A549 (cell line): ENCODE measurements around the gene TP73. TPM values are rescaled to one million over a fixed set of nuclear protein-coding genes. Genes with fewer than 3 reads are reported as not detected.

ENCODE experiments used
- ATAC-seq, 2 experiments: fragments of 200-7000 bp in 1 of 2; fragments of >200 bp in 1 of 2; cut with Nextera tagmentation in 1 of 2; cut with Tn5 transposase in 1 of 2; 3 replicates each; pipeline versions ENCODE4 v1.8.0 to v1.9.1; 2018 to 2020; ENCODE audit warnings: mild to moderate bottlenecking in 1 of 2, moderate library complexity in 1 of 2
- CTCF ChIA-PET: fragments of 300-600 bp; sonication (Branson Sonifier 250); formaldehyde crosslinking; extraction: SDS; loops from one replicate; lab custom pipeline; 2021; ENCODE audit warnings: antibody characterized with exemption, inconsistent platforms; lab: Yijun Ruan, JAX
- POLR2A ChIA-PET: fragments of 350-600 bp; formaldehyde crosslinking; extraction: SDS; loops from one replicate; lab custom pipeline; 2021; ENCODE audit warnings: antibody characterized with exemption, inconsistent platforms; lab: Yijun Ruan, JAX
- DNase-seq, 2 experiments: peaks; one replicate each; pipeline versions ENCODE4 v3.0.0 to v3.0.0-alpha.2; 2011 to 2016; ENCODE audit warnings: low read depth in 1 of 2, low spot score in 1 of 2
- FAIRE-seq: peaks from 2 replicates; lab custom pipeline; 2011; peaks lifted over from hg19 to GRCh38; lab: Jason Lieb, UNC
- H3K27ac ChIP-seq, 2 experiments: fragments of >200 bp; sonication (Bioruptor Twin); formaldehyde crosslinking; 3 replicates each; pipeline ENCODE4 v1.5.1; 2016 to 2017
- H3K4me1 ChIP-seq: fragments of >200 bp; sonication (Bioruptor Twin); formaldehyde crosslinking; 3 replicates; pipeline ENCODE4 v1.6.1; 2016
- H3K4me2 ChIP-seq: fragments of >200 bp; sonication (Bioruptor Twin); formaldehyde crosslinking; 3 replicates; pipeline ENCODE4 v1.6.1; 2016
- H3K4me3 ChIP-seq: fragments of >200 bp; sonication (Bioruptor Twin); formaldehyde crosslinking; 3 replicates; pipeline ENCODE4 v1.5.1; 2016
- H3K9me3 ChIP-seq: fragments of >200 bp; sonication (Bioruptor Twin); formaldehyde crosslinking; 3 replicates; pipeline ENCODE4 v1.6.1; 2016
- CBX8 ChIP-seq: fragments of 200-600 bp; sonication (generic); IDR thresholded peaks from 2 replicates; pipeline ENCODE4 v1.6.1; 2016
- CEBPB ChIP-seq, 2 experiments: fragments of >200 bp in 1 of 2; sonication (Bioruptor Twin) in 1 of 2; formaldehyde crosslinking in 1 of 2; IDR thresholded peaks; 2 replicates each; pipeline ENCODE4 v1.6.1; 2012 to 2016
- CHD2 ChIP-seq: fragments of 150-350 bp; IDR thresholded peaks from 2 replicates; pipeline ENCODE4 v1.6.1; 2014; ENCODE audit warnings: low read length; ENCODE audit not compliant: partially characterized antibody
- CHD4 ChIP-seq: fragments of 200-600 bp; sonication (generic); IDR thresholded peaks from 2 replicates; pipeline ENCODE4 v1.6.1; 2016; ENCODE audit warnings: antibody characterized with exemption, mild to moderate bottlenecking, borderline replicate concordance
- CTCF ChIP-seq: fragments of >200 bp; sonication (Bioruptor Twin); formaldehyde crosslinking; IDR thresholded peaks from 3 replicates; pipeline ENCODE4 v1.5.1; 2016
- EHF ChIP-seq: fragments of 250-450 bp; sonication (Bioruptor Pico); IDR thresholded peaks from 2 replicates; pipeline ENCODE4 v1.5.0; 2020; ENCODE audit warnings: mild to moderate bottlenecking
- ESRRA ChIP-seq: fragments of 150-350 bp; IDR thresholded peaks from 2 replicates; pipeline ENCODE4 v1.6.1; 2014; ENCODE audit warnings: mild to moderate bottlenecking, low read length, borderline replicate concordance
- FOSB ChIP-seq: fragments of 250-450 bp; sonication (Bioruptor Pico); IDR thresholded peaks from 2 replicates; pipeline ENCODE4 v1.5.0; 2020; ENCODE audit warnings: mild to moderate bottlenecking, moderate library complexity
- FOXS1 ChIP-seq: fragments of 250-450 bp; sonication (Bioruptor Pico); IDR thresholded peaks from 2 replicates; pipeline ENCODE4 v1.5.0; 2020; ENCODE audit warnings: mild to moderate bottlenecking, moderate library complexity
- HEYL ChIP-seq: fragments of 250-450 bp; sonication (Bioruptor Pico); IDR thresholded peaks from 2 replicates; pipeline ENCODE4 v1.8.0; 2021; ENCODE audit warnings: mild to moderate bottlenecking, moderate library complexity
- HOXB13 ChIP-seq: fragments of 250-450 bp; sonication (Bioruptor Pico); IDR thresholded peaks from 2 replicates; pipeline ENCODE4 v1.5.0; 2020; ENCODE audit warnings: low read depth, mild to moderate bottlenecking, moderate library complexity
- JUN ChIP-seq, 2 experiments: fragments of >200 bp; sonication (Bioruptor Twin); formaldehyde crosslinking; IDR thresholded peaks; 2 replicates in 1 of 2; 3 replicates in 1 of 2; pipeline ENCODE4 v1.6.1; 2016 to 2017
- KDM1A ChIP-seq: fragments of 200-600 bp; sonication (generic); IDR thresholded peaks from 2 replicates; pipeline ENCODE4 v1.6.1; 2016; ENCODE audit warnings: low read depth, mild to moderate bottlenecking
- KDM5A ChIP-seq: fragments of 200-600 bp; sonication (generic); IDR thresholded peaks from 2 replicates; pipeline ENCODE4 v1.6.1; 2016; ENCODE audit warnings: antibody characterized with exemption, mild to moderate bottlenecking
- MAX ChIP-seq: IDR thresholded peaks from 2 replicates; pipeline ENCODE4 v1.6.1; 2012
- MAZ ChIP-seq: fragments of 150-350 bp; IDR thresholded peaks from 2 replicates; pipeline ENCODE4 v1.6.1; 2014; ENCODE audit warnings: antibody characterized with exemption, low read depth, low read length, borderline replicate concordance
- MYC ChIP-seq: IDR thresholded peaks from 2 replicates; pipeline ENCODE4 v1.6.1; 2012; ENCODE audit warnings: mild to moderate bottlenecking, inconsistent platforms, low read length, improper control_type of control experiment, borderline replicate concordance
- NFE2L2 ChIP-seq: fragments of 150-350 bp; conservative IDR thresholded peaks from 2 replicates; pipeline ENCODE4 v1.6.1; 2014; ENCODE audit warnings: low read length
- NR3C1 ChIP-seq: fragments of >200 bp; sonication (Bioruptor Twin); formaldehyde crosslinking; IDR thresholded peaks from 3 replicates; pipeline ENCODE4 v1.6.1; 2017
- PBX3 ChIP-seq: IDR thresholded peaks from 2 replicates; pipeline ENCODE4 v1.6.1; 2012
- PHF8 ChIP-seq: fragments of 200-600 bp; sonication (generic); IDR thresholded peaks from 2 replicates; pipeline ENCODE4 v1.6.1; 2016; ENCODE audit warnings: low read depth, mild to moderate bottlenecking, antibody characterized with exemption, moderate library complexity, borderline replicate concordance
- RAD21 ChIP-seq, 2 experiments: fragments of >200 bp in 1 of 2; sonication (Bioruptor Twin) in 1 of 2; formaldehyde crosslinking in 1 of 2; IDR thresholded peaks in 1 of 2; conservative IDR thresholded peaks in 1 of 2; 2 replicates in 1 of 2; 3 replicates in 1 of 2; pipeline ENCODE4 v1.6.1; 2012 to 2018; ENCODE audit warnings: inconsistent platforms in 1 of 2
- RCOR1 ChIP-seq: fragments of 150-350 bp; IDR thresholded peaks from 2 replicates; pipeline ENCODE4 v1.6.1; 2014; ENCODE audit warnings: antibody characterized with exemption, low read length, low read depth
- SMC3 ChIP-seq: fragments of >200 bp; sonication (Bioruptor Twin); formaldehyde crosslinking; IDR thresholded peaks from 3 replicates; pipeline ENCODE4 v1.6.1; 2018; ENCODE audit warnings: inconsistent platforms
- TP53 ChIP-seq: fragments of 250-450 bp; sonication (Bioruptor Pico); IDR thresholded peaks from 2 replicates; pipeline ENCODE4 v1.5.0; 2021; ENCODE audit warnings: mild to moderate bottlenecking, moderate library complexity
- ZC3H11A ChIP-seq: fragments of 450-650 bp; IDR thresholded peaks from 2 replicates; pipeline ENCODE4 v1.6.1; 2014; ENCODE audit warnings: antibody characterized with exemption, mild to moderate bottlenecking
- ZNF302 ChIP-seq: fragments of 250-450 bp; sonication (Bioruptor Pico); IDR thresholded peaks from 2 replicates; pipeline ENCODE4 v1.9.0; 2021; ENCODE audit warnings: inconsistent platforms, mild to moderate bottlenecking, moderate library complexity
- WGBS: methylation state at CpG from one replicate; pipeline ENCODE4 v1.1.6; 2017; ENCODE audit errors: missing lambda C conversion rate; 5-methylcytosine and 5-hydroxymethylcytosine counted together
- polyA plus RNA-seq, 4 experiments: library from polyadenylated mRNA; depleted of rRNA in 3 of 4; stranded (reverse); fragments of >200 nt; fragmentation: RNase III in 1 of 4; extraction: RNeasy Plus Mini Kit Qiagen cat#74134 plus additional on column Dnase treatment in 1 of 4; gene quantifications; 2 replicates in 3 of 4; 3 replicates in 1 of 4; pipeline ENCODE4 v1.2.3, GENCODE V29; 2011 to 2017

The TP73 gene
- polyA plus RNA-seq, 2 of the 4 experiments (the other 2 are of a cell fraction): 0.01 to 0.25 TPM

GRCh38 chr1:3695326-3696217 is 43.3 kb downstream of the TP73 start:
- TF ChIP-seq MAZ (no peak), RAD21 (conservative IDR thresholded peaks at IDR 0.05 in 1 of 2, IDR thresholded peaks at IDR 0.05 in 1 of 2) (peak; percentile 29 to 37; a peak in 3 of 5 replicates), NR3C1 (no peak), KDM1A (no peak), KDM5A (no peak), JUN (IDR thresholded peaks at IDR 0.05) (no peak), MAX (peak; percentile 53), NFE2L2 (no peak), CHD4 (no peak), MYC (no peak), CTCF (peak; percentile 53), FOSB (CRISPR knock-in tag) (no peak), FOXS1 (CRISPR knock-in tag) (no peak), SMC3 (peak; percentile 51), TP53 (CRISPR knock-in tag) (no peak), PHF8 (no peak), RCOR1 (no peak), CHD2 (no peak), ZNF302 (CRISPR knock-in tag) (no peak), CEBPB (IDR thresholded peaks at IDR 0.05) (no peak), HEYL (no peak), ESRRA (no peak), EHF (CRISPR knock-in tag) (no peak), CBX8 (no peak), HOXB13 (CRISPR knock-in tag) (no peak), PBX3 (no peak), ZC3H11A (no peak)
- H3K4me3 ChIP-seq: peak overlapping the region; percentile 39
- H3K4me1 ChIP-seq: no peaks in the 10 kb centered on the region; the same call in 2 of the 3 replicates
- FAIRE-seq: no peak
- H3K9me3 ChIP-seq: no peaks in the 10 kb centered on the region
- CTCF ChIA-PET: interaction anchor here (0.6 to 1.8 kb wide), 22 partner anchors 10 to 106 kb away, joined by 3 to 17 read pairs (median 4); partner anchors contain the start of gene LRRC47
- peak; percentile 91 to 98 for ATAC-seq
- WGBS: 0% methylated on average over 18 of the region's 33 CpGs
- peak; percentile 40 to 76 for DNase-seq
- peak overlapping the region; percentile 80 for H3K4me2 ChIP-seq
- H3K27ac ChIP-seq: peak overlapping the region; percentile 29 to 79; a peak in 5 of 6 replicates
- POLR2A ChIA-PET: interaction anchor here (0.6 kb wide), 1 partner anchor 29 kb away, joined by 3 read pairs; no protein-coding TSS in a partner anchor
